Mesothelial cell of epicardium (in vitro differentiated cells): Measurements from ENCODE around the gene RANBP17. TPM values are rescaled to one million over a fixed set of nuclear protein-coding genes. Genes with fewer than 3 reads are reported as not detected.

ENCODE experiments used
- DNase-seq, 2 experiments: peaks; one replicate each; pipeline ENCODE4 v3.0.0; 2021; ENCODE audit warnings: low spot score in 2 of 2; ENCODE audit not compliant: unreplicated experiment in 2 of 2
- H3K27ac Mint-ChIP-seq: 2 replicates; pipeline ENCODE4 v1.8.0; 2021; ENCODE audit warnings: mixed read lengths
- H3K27me3 Mint-ChIP-seq: 2 replicates; pipeline ENCODE4 v1.8.0; 2021; ENCODE audit warnings: low read depth, mixed read lengths
- H3K36me3 Mint-ChIP-seq: 2 replicates; pipeline ENCODE4 v1.8.0; 2021; ENCODE audit warnings: mixed read lengths
- H3K4me1 Mint-ChIP-seq: 2 replicates; pipeline ENCODE4 v1.8.0; 2021; ENCODE audit warnings: mixed read lengths
- H3K4me3 Mint-ChIP-seq: 2 replicates; pipeline ENCODE4 v1.8.0; 2021; ENCODE audit warnings: mild to moderate bottlenecking, moderate library complexity, mixed read lengths
- H3K9me3 Mint-ChIP-seq: 2 replicates; pipeline ENCODE4 v1.8.0; 2021; ENCODE audit warnings: mixed read lengths
- CTCF ChIP-seq: fragments of 200-600 bp; sonication (generic); IDR thresholded peaks from one replicate; pipeline ENCODE4 v1.5.0; 2021; ENCODE audit warnings: antibody characterized with exemption; ENCODE audit not compliant: unreplicated experiment
- total RNA-seq: library from RNA; stranded (reverse); gene quantifications from 3 replicates; pipeline ENCODE4 v1.2.1, GENCODE V29; 2021

Gene RANBP17
- total RNA-seq, 1 donor from 2014 or later: 60.8 TPM

DNA sequence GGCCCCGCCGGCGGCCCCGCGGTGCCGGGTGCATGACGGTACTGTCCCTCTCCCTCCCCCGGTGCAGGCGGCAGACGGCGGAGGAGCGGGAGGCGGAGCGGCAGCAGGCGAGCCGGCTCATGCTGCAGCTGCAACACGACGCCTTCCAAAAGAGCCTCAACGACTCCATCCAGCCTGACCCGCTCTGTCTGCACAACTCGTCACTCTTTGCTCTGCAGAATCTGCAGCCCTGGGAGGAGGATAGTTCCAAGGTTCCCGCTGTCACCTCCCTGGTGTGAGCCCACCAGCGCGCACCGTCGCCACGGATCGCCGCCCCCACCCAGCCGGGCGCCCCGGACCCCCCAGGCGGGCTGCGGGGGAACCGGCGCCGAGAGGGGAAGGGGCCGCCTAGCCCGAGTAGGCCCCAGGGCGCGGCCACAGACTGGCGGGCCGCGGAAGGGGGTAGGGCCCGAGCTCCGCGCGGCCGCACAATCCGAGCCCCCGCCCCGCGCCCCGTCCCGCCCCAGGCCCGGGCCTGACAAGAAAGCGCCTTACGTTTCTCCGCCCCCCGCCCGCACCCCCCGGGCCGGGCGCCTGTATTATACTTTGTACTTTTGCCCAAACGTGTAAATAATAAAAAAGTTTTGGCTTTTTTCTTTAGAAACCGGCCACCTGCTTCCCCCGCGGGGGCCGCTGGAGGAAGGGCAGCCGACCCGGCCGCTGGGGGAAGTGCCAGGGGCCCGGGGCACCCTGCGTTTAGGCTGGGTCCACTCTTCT, 449.7 kb downstream of the RANBP17 start:
- H3K4me1 Mint-ChIP-seq: peaks cover 20% of the 10 kb centered on the region
- no peaks in the 10 kb centered on the region for H3K9me3 Mint-ChIP-seq
- DNase-seq: no peak
- H3K4me3 Mint-ChIP-seq: peak overlapping the region; percentile 43
- no peaks in the 10 kb centered on the region for H3K36me3 Mint-ChIP-seq
- TF ChIP-seq CTCF: no peak
- H3K27ac Mint-ChIP-seq: no peak overlapping the region
- peaks cover 91% of the 10 kb centered on the region for H3K27me3 Mint-ChIP-seq

DNA sequence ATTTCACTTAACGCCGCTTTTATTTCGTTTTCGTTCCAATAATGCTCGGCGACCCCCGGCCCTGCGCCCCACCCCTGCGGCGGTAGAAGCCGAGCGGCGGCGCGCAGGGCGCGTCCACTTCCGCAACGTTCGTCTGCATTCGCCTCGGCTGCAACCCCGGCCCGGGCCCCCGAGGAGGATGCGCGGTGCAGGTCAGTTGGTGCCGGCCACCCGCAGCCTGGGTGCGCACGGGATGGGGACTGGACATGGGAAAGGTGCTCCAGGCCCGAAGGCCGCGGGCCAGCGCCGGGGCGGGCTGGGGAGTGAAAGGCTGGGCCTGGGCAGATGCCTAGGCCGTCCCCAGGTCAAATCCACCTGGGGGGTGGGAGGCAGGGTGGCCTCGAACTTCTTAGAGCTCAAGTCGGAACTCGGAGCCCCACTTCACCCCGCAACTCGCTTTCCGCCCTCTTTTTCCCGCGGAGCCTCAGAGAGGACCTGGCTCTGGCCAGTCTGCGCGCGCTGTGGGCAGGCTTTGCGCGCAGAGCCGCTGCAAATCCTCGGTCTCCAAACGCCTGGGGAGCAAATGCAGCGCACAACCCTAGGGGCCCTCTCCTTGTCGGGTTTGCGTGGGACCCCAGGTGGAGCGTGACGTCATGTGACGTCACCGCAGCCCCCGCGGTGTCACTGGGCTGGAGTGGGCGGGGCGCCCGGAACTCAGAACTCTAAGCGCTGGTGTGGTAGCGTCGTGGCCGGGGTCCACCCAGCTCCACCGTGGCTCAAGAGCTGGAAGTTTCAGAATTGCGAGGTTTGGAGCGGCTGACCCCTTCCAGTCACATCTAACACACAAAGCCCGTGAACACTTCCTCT, 450.5 kb downstream of the RANBP17 start:
- no peak for TF ChIP-seq CTCF
- no peaks in the 10 kb centered on the region for H3K36me3 Mint-ChIP-seq
- peaks cover 20% of the 10 kb centered on the region for H3K4me1 Mint-ChIP-seq
- peak overlapping the region; percentile 36 for H3K4me3 Mint-ChIP-seq
- H3K27me3 Mint-ChIP-seq: peaks cover 91% of the 10 kb centered on the region
- H3K27ac Mint-ChIP-seq: no peak overlapping the region
- H3K9me3 Mint-ChIP-seq: no peaks in the 10 kb centered on the region
- DNase-seq: no peak

GRCh38 chr5:171313481-171314206, 451.8 kb downstream of the RANBP17 start:
- no peak overlapping the region for H3K4me3 Mint-ChIP-seq
- no peak for TF ChIP-seq CTCF
- peaks cover 20% of the 10 kb centered on the region for H3K4me1 Mint-ChIP-seq

DNA sequence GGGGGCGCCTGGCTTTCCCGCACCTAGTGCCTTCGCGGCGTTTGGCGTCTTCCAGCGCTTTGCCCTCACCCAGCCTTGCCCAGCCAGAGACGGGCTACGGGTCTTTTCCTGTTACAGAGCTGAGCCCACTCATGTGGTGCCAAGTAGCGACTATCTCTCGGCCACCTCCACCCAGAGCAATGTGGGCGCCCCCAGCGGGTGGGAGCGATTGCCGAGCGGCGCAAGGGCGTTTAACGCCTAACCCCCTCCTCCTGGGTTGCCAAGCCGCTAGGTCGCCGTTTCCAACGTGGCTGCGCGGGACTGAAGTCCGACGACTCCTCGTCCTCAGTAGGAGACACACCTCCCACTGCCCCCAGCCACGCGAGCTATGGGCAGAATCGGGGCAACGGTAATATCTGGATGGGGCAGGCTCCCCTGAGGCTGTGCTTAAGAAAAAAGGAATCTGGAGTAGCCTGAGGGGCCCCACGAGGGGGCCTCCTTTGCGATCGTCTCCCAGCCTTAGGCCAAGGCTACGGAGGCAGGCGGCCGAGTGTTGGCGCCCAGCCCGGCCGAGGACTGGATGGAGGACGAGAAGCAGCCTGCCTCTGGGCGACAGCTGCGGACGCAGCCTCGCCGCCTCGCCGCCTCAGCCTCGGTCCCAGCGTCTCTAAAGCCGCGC, 453.0 kb downstream of the RANBP17 start:
- Mint-ChIP-seq H3K4me3 (no peak overlapping the region), H3K36me3 (no peaks in the 10 kb centered on the region), H3K4me1 (peaks cover 19% of the 10 kb centered on the region), H3K9me3 (no peaks in the 10 kb centered on the region), H3K27me3 (peaks cover 94% of the 10 kb centered on the region), H3K27ac (no peak overlapping the region)
- TF ChIP-seq CTCF: no peak
- DNase-seq: peak in 1 of 2 experiments; percentile 66

More at GRCh38 chr5:171313481-171314206, 451.8 kb downstream of the RANBP17 start:
- Mint-ChIP-seq H3K27ac (no peak overlapping the region), H3K36me3 (no peaks in the 10 kb centered on the region), H3K27me3 (peaks cover 92% of the 10 kb centered on the region), H3K9me3 (no peaks in the 10 kb centered on the region)
- DNase-seq: no peak

- H3K4me3 Mint-ChIP-seq: no peak overlapping the region
- no peak overlapping the region for H3K27ac Mint-ChIP-seq
- no peaks in the 10 kb centered on the region for H3K9me3 Mint-ChIP-seq
- peaks cover 94% of the 10 kb centered on the region for H3K27me3 Mint-ChIP-seq
- peak in 1 of 2 experiments; percentile 43 for DNase-seq
- no peaks in the 10 kb centered on the region for H3K36me3 Mint-ChIP-seq
- no peak for TF ChIP-seq CTCF
- peaks cover 18% of the 10 kb centered on the region for H3K4me1 Mint-ChIP-seq
These were observed 453.6 kb downstream of the RANBP17 start for GRCh38 chr5:171315386-171315891.
